Lower leg skin (tissue), 4 donors: Measurements from ENCODE around the gene DIS3L. TPM values are rescaled to one million over a fixed set of nuclear protein-coding genes. Genes with fewer than 3 reads are reported as not detected.
"Not testable (repeated sequence)": the region's sequence is repeated elsewhere in the genome, so short reads cannot be mapped to it uniquely, and the experiment has no call there.

Experiments used
- DNase-seq, 2 donors: peaks; one replicate each; pipeline ENCODE4 v3.0.0-alpha.2; 2019; ENCODE audit warnings: low spot score in 2 of 2
- H3K4me3 ChIP-seq: fragments of 200-600 bp; sonication (generic); 2 replicates; pipeline ENCODE4 v1.5.1; 2017; ENCODE audit warnings: mild to moderate bottlenecking, low read depth; ENCODE audit not compliant: poor library complexity, severe bottlenecking
- POLR2A ChIP-seq, 2 donors: fragments of 450-650 bp; IDR thresholded peaks; one replicate each; pipeline ENCODE4 v1.6.1; 2016 to 2017; ENCODE audit warnings: antibody characterized with exemption in 2 of 2, mild to moderate bottlenecking in 1 of 2, moderate library complexity in 1 of 2
- WGBS, 2 donors: methylation state at CpG; one replicate each; pipeline ENCODE4 v1.1.5; 2018; 5-methylcytosine and 5-hydroxymethylcytosine counted together
- intact Hi-C: fragments of 100-400 bp; cut with DNase I; formaldehyde crosslinking; loops from one replicate; pipeline ENCODE4 v1.15.0; 2023; ENCODE audit warnings: low total_unique reads
- total RNA-seq, 4 donors: library from RNA; depleted of rRNA; stranded (reverse); fragments of >200 nt; gene quantifications; one replicate each; pipeline ENCODE4 v1.1.0, GENCODE V29; 2016
- TF ChIP-seq, protein P1 (sequence below), 3 donors: fragments of 450-650 bp; IDR thresholded peaks; one replicate each; pipeline ENCODE4 v1.5.1; 2016; ENCODE audit warnings: antibody characterized with exemption in 3 of 3, mild to moderate bottlenecking in 3 of 3, moderate library complexity in 2 of 3

DIS3L gene
- total RNA-seq, 4 donors from 2014 or later = 12.9 to 19.7 (median 17.1) TPM

DNA sequence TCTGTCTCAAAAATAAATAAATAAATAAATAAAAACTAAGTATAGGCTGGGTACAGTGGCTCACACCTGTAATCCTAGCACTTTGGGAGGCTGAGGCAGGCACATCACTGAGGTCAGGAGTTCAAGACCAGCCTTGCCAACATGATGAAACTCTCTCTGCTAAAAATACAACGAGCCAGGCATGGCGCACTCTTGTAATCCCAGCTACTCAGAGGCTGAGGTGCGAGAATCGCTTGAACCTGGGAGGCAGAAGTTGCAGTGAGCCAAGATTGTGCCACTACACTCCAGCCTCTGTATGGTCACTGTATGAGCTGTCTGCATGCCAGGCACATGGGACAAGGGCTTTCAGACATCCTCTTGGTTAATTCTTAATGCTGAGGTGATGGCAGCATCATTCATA, 34.4 kb downstream of the DIS3L start:
- TF ChIP-seq, protein P1, sequence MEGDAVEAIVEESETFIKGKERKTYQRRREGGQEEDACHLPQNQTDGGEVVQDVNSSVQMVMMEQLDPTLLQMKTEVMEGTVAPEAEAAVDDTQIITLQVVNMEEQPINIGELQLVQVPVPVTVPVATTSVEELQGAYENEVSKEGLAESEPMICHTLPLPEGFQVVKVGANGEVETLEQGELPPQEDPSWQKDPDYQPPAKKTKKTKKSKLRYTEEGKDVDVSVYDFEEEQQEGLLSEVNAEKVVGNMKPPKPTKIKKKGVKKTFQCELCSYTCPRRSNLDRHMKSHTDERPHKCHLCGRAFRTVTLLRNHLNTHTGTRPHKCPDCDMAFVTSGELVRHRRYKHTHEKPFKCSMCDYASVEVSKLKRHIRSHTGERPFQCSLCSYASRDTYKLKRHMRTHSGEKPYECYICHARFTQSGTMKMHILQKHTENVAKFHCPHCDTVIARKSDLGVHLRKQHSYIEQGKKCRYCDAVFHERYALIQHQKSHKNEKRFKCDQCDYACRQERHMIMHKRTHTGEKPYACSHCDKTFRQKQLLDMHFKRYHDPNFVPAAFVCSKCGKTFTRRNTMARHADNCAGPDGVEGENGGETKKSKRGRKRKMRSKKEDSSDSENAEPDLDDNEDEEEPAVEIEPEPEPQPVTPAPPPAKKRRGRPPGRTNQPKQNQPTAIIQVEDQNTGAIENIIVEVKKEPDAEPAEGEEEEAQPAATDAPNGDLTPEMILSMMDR (IDR thresholded peaks at IDR 0.05) = no peak
- TF ChIP-seq POLR2A (IDR thresholded peaks at IDR 0.05) = no peak
- intact Hi-C loops = no loop called here
- WGBS, 2 donors = 85 to 91% methylated on average over 4 of the region's 4 CpGs
- no peak overlapping the region for H3K4me3 ChIP-seq
- no peak for DNase-seq

DNA sequence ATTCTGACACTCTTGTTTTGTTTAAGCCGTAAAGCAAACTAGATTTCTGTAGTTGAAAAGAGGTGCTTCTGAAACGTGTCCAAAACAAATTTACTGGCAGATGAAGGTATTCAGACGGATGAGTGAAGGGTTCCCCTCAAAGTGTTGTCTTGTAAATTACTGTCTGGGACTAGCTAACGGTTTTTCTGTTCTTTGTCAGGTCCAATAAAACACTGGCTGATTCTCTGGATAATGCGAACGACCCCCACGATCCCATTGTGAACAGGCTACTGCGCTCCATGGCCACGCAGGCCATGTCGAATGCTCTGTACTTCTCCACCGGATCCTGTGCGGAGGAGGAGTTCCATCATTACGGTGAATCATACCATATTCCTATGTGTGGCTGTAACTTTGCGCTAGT, 35.4 kb downstream of the DIS3L start:
- intact Hi-C loops = no loop called here
- no peak for TF ChIP-seq POLR2A (IDR thresholded peaks at IDR 0.05)
- TF ChIP-seq, protein P1 (IDR thresholded peaks at IDR 0.05) = no peak
- H3K4me3 ChIP-seq = no peak overlapping the region
- WGBS, 2 donors = 92% methylated on average over 14 of the region's 14 CpGs
- no peak for DNase-seq

DNA sequence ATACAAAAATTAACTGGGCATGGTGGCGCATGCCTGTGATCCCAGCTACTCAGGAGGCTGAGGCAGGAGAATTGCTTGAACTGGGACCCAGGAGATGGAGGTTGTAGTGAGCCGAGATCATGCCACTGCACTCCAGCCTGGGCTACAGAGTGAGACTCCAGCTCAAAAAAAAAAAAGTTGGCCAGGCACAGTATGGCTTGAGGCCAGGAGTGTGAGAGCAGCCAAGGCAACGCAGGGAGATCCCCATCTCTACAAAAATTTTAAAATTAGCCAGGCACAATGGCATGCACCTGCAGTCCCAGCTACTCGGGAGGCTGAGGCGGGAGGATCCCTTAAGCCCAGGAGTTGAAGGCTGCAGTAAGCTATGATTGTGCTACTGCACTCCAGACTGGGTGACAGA, 55.2 kb downstream of the DIS3L start:
- DNase-seq, intact Hi-C loops, H3K4me3 ChIP-seq: not testable (repeated sequence)
- WGBS, 2 donors = 40% methylated on average over 5 of the region's 5 CpGs

DNA sequence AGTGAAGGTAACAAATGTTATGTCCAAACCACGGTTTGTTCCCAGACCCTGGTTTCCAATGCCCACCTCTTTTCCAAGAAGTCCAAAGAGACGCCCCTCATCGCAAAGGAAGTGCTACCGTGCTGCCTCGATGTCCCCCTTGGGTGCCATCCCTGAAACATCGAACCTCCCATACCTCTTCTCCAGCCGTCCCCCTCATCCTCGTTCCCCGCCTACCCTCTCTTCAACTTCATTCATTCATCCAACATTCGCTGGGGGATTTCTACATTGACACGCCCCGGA, 62.6 kb downstream of the DIS3L start:
- intact Hi-C loops = no loop called here
- TF ChIP-seq, protein P1 (IDR thresholded peaks at IDR 0.05) = no peak
- no peak for TF ChIP-seq POLR2A (IDR thresholded peaks at IDR 0.05)
- 1 to 3% methylated on average over 12 of the region's 12 CpGs for WGBS, 2 donors
- H3K4me3 ChIP-seq = peak overlapping the region; percentile 55
- no peak for DNase-seq

DNA sequence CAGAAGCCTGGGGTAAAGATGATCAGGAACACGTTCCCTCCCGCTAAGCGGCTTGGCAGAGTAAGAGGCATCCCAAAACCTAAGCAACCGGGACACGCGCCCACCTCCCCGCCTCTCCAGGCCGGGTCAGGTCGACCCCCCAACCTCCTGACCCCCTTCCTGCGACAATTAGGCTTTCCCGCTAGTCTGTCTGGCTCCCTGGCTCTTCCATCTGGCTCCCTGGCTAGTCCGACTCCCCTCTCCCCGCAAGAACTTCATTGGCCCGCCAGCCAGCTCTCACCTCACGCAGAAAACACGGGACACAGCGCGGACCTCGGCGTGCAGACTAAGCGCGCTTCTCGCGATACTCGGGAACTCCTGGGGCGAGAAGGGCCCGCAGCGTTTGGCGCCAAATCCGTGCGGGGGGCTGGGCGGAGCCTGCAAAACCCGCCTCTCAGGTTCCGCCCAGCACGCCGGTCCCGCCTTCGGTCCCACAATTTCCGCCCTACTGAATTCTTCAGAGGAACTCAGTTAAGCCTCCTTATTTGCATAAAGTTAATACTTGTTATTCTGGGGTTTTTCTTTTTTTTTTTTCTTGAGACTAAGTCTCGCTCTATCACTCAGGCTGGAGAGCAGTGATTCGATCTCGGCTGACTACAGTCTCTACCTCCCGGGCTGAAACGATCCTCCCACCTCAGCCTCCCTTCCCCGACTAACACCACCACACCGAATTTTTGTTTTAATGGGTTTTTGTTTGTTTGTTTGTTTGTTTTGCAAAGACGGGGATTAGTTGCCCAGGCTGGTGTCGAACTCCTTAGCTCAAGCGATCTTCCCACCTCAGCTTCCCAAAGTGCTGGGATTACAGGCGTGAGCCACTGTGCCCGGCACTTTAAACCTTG, 63.2 kb downstream of the DIS3L start, which contains the start of gene TIPIN:
TSS of gene TIPIN (minus strand) at position 327 of the 878 bp plus-strand sequence. CDS start 3,738 bp downstream, outside the sequence.
- DNase-seq = peak; percentile 90 to 99
- intact Hi-C loops = no loop called here
- TF ChIP-seq, protein P1 (IDR thresholded peaks at IDR 0.05) = no peak
- no peak for TF ChIP-seq POLR2A (IDR thresholded peaks at IDR 0.05)
- WGBS, 2 donors = 6 to 11% methylated on average over 50 to 51 of the region's 51 CpGs
- H3K4me3 ChIP-seq = peak within 1 kb of the TSS; percentile 55

DNA sequence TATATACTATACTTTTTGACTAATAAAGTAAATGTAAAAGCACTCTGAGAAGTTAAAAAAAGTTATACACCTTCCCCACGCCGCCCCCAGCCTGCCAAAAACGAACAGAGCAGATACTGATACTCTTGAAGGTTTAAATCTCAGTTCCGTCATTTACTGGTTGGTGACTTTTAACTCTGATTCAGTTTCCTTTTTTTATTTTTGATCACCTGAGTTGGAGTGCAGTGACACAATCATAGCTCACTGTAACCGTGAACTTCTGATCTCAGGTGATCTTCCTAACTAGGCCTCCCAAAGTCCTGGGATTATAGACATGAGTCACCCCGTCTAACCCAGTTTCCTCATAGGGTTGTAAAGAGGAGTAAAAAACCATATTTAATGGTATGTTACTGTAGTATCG, 66.4 kb downstream of the DIS3L start:
- intact Hi-C loops = no loop called here
- DNase-seq = no peak
- 80 to 87% methylated on average over 7 of the region's 7 CpGs for WGBS, 2 donors
- TF ChIP-seq, protein P1 (IDR thresholded peaks at IDR 0.05) = no peak
- TF ChIP-seq POLR2A (IDR thresholded peaks at IDR 0.05) = no peak
- H3K4me3 ChIP-seq = no peak overlapping the region

DNA sequence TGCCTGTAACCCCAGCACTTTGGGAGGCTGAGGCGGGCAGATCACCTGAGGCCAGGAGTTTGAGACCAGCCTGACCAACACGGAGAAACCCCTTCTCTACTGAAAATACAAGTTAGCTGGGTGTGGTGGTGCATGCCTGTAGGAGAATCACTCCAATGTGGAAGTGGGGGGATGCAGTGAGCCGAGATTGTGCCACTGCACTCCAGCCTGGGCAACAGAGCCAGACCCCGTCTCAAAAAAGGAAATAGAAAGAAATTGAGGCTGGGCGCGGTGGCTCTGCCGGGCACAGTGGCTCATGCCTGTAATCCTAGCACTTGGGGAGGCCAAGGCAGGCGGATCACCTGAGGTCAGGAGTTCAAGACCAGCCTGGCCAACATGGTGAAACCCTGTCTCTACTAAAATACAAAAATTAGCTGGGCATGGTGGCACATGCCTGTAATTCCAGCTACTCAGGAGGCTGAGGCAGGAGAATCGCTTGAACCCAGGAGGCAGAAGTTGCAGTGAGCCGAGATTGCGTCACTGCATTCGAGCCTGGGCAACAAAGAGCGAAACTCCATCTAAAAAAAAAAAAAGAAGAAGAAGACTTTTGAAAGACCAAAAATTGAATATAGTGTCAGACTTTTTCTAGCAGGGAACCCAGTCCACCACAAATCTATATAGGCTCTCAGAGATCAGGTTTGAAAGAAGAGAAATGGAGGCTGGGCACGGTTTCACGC, 68.5 kb downstream of the DIS3L start:
- DNase-seq, H3K4me3 ChIP-seq, intact Hi-C loops: not testable (repeated sequence)
- WGBS, 2 donors = 84 to 86% methylated on average over 15 of the region's 15 CpGs
